Measurements from ENCODE around the gene LRRC45.
"Not testable (repeated sequence)": the region's sequence is repeated elsewhere in the genome, so short reads cannot be mapped to it uniquely, and the experiment has no call there.

Gene LRRC45

DNA sequence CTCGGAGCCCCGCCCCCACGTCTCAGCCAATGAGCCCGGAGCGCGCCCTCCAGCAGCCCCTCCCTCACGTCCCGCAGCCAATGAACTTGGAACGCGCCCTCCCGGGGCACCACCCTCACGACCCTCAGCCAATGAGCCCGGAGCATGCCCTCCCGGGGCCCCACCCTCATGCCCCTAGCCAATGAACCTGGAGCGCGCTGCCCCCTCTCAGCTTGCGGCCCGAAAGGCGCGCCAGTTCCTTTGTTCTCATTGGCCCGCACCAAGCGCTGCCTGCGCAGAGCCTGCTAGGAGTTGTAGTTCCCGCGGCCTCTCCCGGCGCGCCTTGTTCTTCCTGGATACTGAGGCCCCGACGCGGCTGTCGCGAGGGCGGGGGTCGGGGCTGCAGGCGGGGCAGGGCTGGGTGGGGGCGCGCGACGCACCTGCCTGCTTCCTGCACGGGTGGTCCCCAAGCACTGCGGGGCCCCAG is at the start of gene LRRC45:
Gene LRRC45, plus strand, starts transcription at position 325 of the 466 bp plus-strand sequence. CDS start 339 bp downstream, outside the sequence.
- peak; percentile 94 for DNase-seq (ENCODE audit: low spot score)

DNA sequence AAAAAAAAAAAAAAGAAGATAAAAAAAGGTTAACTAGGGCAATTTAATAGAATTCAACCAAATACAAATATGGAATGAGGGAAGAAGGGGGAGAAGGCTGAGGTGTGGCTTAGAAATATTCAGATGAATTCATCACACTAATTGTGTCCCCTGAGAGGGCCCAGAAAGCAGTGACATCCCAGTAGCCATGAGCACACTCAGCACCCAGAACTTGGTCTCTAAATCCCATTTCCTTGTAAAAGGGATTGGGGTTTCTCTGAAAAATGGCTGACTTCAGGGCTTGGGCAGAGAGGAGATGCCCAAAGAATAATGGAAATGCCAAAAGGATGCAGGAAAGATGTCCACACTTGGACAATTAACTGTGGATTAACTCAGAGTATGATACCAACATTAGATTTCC is 49.7 kb upstream of the LRRC45 start:
- DNase-seq (ENCODE audit: low spot score) = no peak

DNA sequence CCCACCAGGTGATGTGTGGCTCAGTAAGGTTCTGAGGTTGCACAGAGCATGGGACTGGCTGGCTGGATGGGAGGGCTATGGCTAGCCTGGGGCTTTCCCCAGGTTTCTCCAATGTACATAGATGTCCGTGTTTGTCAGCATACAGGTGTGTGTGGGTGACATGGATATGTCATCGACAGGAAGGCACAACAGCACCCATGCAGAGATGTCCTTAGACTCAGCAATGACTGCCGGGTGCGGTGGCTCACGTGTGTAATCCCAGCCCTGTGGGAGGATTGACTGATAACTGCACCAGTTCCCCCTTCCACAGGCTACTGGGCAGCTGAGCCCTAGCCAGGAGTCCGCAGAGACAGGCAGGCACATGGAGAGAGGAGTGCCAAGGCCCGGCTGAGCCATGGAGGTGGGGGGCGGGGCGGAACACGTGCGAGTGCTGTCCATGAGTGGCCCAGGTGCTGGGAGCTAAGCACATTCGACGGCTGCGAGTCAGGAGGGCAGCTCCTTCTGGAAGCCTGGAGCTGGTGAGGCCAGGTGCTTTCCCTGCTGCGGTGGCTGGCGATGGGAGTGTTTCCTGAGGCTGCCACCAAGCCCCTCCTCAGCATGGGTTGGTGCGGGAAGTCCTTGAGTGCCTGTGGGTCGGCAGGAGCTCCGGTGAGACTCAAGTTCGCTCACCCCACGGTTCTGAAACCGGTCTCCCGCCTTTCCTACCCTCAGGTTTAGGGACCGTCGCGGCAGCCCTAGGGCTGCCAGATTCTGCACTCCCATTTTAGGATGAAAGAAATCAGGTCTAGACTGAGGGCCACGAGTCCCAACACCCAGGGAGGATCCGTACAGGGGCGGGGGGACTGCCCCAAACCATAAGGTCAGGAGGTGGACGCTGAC is 46.5 kb upstream of the LRRC45 start:
- no peak for DNase-seq (ENCODE audit: low spot score)

DNA sequence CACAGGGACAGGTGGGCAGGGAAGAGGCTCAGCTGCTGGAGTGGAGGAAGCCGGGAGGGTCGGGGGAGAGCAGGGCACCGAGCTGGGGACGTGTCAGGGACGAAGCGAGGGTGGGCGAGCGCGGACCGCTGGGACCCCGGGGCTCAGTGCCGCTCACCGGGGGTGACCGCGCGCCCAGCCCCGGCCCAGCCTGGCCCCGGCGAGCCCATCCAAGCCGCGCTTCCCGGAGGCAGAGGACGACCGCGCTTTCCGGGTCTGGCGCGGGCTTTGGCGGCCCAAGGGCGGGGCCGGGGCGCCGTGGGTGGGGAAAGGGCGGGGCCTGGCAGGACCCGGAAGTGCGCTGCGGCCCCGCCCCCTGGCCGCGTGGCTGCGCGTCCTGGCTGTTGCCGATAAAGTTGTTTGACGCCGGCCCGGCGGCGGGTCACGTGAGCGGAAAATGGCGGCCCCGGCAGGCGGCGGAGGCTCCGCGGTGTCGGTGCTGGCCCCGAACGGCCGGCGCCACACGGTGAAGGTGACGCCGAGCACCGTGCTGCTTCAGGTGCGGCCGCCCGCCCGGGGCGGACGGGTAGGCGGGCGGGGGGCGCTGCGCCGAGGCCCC is 45.8 kb upstream of the LRRC45 start, which contains the start of gene ASPSCR1:
Gene ASPSCR1, plus strand, starts transcription at position 419 of the 598 bp plus-strand sequence. Its CDS starts 18 bp downstream, at position 437.
- peak; percentile 83 for DNase-seq (ENCODE audit: low spot score)

DNA sequence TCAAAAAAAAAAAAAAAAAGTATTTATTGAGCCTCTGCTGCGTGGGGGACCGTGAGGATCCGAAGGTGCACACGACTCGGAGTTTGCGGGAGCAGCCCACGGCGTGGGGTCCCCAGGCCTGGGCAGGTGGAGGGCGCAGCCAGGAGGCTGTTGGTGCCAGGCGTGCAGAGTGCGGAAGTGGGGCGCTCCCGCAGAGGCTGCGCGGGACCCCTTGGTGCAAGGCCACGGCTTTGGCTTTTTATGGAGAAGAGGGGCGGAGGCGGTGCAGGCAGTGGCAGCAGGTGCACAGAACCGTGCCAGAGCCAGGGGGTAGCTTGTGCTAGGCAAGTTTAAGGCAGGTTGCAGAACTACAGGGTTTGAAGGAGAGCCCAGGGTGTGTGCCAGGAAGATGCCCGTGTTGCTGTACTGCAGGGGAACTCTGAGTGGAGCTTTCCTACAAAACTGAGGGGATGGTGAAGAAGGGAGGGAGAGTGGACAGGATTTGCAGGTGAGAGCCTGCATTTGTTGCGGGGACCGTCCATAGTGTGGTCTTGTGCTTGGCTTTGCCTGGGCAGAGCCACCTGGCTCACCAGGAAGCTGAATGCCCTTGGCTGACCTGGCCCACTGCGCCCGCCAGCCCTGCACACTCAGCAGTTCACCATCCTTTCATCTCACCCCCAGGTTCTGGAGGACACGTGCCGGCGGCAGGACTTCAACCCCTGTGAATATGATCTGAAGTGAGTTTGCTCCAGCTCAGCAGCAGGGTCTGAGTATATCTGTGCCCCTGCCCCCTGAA is 44.4 kb upstream of the LRRC45 start:
- no peak for DNase-seq (ENCODE audit: low spot score)

DNA sequence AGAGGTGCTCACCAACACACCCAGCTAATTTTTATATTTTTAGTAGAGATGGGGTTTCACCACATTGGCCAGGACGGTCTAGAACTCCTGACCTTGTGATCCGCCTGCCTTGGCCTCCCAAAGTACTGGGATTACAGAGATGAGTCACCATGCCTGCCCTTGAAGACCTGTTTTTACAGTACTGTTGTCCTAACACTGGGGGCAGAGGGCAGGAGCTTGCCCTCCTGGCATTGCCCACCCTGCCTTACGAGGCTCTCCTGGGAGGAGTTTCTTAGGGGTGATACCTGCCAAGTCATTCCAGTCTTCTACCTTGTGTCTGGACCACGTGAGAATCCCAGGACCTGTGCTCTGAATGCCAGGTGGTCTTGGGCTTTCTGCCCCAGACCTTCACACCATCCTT is 43.0 kb upstream of the LRRC45 start:
- no peak for DNase-seq (ENCODE audit: low spot score)

DNA sequence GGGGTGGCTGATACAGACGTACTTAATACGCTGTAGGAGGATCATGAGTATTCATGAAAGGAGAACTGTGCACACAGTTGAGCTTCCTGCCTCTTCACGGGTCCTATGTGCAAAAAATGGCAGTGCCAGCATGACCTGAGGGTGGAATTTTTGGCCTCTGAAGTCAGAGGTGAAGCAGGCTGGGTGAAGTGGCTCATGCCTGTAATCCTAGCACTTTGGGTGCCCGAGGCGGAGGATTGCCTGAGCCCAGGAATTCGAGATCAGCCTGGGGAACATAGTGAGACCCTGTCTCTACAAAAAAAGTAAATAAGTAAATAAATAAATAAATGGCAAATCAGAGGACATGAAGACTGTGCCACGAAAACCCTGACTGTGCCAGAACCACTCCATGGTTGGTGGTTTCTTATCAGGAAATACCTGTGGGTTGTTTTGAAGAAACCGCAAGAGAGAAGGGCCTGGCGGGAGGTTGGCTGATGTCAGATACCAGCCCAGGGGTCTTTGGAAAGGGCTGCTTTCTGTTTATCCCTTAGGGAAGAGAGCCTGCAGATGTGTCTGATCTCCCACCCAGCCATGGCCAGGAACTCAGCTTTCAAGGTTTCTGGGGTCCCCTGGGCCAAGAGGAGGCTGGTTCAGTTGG is 42.3 kb upstream of the LRRC45 start:
- no peak for DNase-seq (ENCODE audit: low spot score)

DNA sequence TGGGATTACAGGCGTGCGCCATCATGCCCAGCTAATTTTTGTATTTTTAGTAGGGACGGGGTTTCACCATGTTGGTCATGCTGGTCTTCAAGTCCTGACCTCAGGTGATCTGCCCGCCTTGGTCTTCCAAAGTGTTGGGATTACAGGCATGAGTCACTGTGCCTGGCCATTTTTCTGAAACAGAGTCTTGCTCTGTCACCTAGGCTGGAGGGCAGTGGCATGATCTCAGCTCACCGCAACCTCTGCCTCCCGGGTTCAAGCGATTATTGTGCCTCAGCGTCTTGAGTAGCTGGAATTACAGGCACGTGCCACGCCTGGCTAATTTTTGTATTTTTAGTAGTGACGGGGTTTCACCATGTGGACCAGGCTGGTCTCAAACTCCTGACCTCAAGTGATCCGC is 41.6 kb upstream of the LRRC45 start:
- DNase-seq (ENCODE audit: low spot score) = not testable (repeated sequence)

DNA sequence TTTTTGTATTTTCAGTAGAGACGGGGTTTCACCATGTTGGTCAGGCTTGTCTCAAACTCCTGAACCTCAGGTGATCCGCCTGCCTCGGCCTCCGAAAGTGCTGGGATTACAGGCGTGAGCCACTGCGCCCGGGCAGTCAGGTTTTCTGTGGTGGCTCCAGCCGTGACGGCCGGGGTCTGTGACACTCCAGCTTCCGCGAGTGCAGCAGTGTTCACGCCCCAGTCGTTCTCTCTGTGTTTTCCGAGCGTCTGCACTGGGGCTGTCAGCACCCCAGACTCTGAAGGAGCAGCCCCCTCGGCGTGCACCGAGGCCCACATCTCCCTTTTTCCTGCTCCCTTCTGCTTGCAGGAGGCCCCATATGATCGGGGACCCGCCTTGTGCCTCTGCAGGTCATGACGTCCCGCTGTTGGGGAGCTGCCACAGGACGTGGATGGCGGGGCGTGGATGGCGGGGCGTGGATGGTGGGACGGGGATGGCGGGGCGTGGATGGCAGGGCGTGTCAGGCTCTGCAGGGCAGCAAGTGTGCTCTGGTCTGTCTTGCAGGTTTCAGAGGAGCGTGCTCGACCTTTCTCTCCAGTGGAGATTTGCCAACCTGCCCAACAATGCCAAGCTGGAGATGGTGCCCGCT is 40.0 kb upstream of the LRRC45 start:
- no peak for DNase-seq (ENCODE audit: low spot score)

DNA sequence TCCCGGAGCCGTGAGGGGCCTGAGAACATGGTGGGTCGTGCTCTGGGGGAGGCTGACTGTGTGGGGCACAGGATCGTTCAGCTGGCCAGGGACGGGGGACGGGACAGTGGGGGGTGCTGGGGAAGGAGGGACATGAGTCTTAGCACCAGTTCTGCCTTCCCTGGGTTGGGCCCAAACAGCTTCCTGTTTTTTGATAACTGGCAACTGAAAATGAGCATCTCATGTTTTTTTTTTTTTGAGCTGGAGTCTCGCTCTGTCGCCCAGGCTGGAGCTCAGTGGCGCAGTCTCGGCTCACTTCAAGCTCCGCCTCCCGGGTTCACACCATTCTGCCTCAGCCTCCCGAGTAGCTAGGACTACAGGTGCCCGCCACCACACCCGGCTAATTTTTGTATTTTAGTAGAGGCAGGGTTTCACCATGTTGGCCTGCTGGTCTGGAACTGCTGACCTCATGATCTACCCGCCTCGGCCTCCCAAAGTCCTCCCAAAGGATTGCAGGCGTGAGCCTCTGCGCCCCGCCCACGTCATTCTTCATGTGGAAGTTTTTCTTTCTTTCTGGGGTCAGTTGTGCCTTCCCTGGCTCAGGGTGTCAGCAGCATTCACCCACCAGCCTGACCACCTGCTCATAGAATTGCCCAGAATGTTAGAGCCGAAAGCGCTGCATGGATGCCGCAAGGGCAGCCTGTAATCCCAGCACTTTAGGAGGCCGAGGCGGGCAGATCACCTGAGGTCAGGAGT is 39.3 kb upstream of the LRRC45 start:
- no peak for DNase-seq (ENCODE audit: low spot score)

DNA sequence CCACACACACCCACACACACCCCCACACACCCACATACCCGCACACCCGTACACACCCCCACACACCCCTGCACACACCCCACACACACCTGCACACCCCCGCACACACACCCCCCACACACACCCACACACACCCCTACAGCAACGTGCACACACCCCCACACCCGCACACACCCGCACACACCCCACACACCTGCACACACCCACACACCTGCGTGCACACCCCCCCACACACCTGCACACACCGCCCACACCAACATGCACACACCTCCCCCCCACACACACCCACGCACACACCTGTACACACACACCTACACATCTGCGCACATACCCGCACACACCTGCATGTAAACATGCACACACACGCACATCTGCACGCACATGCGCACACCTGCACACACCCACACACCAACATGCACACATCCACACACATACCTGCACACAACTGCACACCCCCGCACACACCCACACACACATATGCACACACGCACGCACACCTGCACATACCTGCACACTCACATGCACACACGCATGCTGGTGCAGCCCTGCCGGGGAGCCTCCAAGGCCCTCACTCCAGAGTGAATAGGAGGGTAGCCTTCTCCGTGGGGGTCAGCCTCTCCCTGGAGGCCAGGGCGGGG is 38.2 kb upstream of the LRRC45 start:
- no peak for DNase-seq (ENCODE audit: low spot score)

DNA sequence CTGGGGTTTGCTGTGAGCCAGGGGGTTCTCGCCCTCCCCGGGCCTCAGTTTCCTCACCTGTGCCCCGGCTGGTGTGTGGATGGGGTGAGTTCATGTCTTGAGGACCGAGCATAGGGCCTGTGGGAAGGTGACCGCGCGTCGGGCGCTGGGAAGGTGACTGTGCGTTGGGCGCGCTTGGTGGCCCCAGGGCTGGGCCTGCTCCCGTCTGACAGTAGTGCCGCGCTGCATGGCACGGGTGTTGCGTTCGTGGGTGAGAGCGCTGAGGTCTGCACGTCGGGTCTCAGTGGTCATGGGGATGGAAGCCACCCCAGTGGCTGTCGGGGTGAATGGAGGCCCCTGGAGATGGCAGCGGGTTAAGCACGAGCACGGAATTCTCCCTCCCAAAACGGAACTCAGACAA is 36.5 kb upstream of the LRRC45 start:
- DNase-seq (ENCODE audit: low spot score) = no peak

DNA sequence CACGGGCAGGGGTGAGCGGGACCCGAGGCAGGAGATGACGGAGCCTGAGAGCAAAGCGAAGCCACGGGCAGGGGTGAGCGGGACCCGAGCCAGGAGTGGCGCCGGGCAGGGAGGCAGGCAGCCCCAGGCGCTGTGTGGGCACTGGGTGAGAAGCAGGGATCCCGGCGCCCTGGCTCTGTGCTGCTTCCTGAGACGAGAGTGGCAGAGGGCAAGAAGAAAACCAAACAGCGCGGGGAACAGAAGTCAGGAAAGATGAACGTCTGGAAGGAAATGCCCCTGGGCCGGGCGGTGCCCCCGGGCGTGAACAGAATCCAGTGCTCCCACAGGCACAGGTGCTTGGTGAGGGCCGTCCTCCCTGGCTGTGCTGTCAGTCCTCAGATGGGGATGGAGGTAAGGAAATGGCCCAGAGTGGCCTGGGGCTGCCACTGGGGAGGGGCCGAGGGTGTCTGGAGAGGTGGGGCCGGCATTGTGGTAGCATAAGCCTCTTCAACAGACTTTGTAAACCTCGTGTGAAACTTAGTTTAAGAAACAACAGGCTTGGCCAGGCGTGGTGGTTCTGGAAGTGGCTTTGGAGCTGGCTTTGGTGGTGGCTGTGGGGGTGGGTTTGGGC is 35.8 kb upstream of the LRRC45 start:
- DNase-seq (ENCODE audit: low spot score) = no peak

DNA sequence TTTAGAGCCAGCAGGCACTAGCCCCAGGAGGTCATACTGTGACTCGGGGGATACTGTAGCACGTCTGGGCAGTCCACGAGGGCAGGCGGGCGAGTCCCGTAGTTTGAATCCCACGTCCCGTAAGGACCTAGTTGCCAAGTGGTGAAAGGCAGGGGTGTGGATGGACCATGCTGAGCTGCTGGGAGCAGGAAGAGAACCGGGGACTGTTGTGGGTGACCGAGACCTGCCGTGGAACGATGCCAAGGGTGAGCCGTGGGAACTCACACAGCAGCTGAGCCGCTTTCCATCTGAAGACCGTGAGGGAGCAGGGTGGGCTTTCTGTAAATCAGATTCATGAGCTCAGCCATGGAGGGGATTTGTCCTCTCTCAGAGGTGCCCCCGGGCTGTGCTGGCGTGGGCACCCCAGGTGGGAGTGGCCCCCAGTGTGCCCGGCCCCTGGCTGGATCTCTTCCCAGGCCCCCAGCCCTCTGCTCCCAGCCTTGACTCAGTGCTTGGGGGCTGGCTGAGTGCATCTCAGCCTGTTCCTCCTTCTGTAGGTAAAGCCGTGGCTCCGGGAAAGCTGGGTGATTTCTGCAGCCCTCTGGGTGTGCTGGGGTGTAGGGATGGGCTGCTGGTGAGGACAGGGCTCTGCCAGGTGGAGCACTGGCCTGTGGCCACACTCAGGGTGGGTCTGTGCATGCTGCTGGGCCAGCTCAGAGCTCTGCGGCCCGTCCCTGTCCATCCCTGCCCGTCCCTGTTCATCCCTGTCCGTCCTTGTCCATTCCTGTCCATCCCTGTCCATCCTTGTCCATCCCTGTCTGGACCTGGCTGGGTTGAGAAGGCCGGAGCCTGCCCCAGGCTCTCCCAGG is 32.0 kb upstream of the LRRC45 start:
- DNase-seq (ENCODE audit: low spot score) = no peak

DNA sequence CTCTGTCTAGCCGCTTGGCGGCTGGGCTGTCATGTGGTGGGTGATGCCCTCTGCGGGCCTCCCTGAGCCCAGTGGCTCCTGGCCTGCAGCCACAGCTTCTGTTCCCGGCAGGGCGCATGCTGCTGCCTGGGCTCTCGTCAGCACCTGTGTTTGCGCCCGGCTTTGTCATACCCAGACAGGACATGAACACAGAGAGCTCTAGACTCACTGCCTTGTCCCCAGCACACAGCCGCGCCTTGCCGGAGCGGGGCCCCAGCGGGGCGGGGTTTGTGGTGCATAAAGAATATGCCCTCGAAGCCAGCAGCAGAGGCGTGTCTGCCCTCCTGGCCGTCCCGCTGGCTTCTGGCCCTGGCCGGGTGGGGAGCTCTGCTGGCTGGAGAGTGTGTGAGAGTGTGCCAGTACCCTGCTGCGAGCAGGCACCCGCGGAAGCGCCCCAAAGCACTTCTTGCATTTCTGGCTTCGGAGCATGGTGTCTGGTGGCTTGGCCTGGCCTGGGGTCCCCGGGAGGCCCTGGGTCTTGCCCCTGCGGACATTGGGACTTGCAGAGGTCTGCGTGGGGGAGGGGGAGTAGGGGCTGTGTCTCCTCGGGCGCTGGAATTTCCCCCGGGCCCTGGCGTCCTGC is 31.3 kb upstream of the LRRC45 start:
- no peak for DNase-seq (ENCODE audit: low spot score)

DNA sequence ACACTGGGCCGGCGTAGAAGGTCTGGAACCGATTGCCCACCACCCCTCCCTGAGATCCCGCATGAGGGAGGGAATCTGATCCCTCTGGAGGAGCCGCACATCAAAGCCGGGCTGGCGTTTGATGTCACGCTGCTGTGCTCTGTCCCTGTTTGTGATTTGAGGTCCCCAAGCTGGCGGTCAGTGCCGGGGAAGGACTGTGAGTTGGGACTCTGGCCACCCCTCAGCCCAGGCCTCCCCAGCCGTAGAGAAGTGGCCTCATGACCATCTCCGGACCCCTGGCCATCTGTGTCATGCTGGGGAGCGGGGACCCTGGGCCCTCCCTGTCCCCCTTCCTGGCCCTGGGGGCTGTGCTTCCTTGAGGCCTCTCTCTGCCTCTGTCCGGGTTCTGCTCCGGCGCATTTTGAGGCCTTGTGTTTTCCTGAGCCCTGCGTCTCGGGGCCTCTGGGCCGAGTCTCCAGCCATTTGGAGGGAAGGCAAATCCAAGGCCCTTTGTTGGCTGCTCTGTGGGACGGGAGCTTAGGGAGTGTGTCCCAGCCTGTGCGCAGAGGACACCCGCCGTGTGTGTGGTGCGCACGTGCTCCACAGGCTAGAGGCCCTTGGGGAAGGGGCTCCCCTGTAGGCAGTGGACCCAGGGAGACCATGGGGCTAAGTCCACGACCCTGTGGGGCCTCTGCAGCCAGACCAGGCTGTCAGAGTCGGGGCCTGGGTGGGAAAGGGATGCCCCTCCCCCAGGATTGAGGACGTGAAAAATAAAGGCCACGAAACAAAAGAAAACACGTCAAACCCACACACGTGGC is 30.6 kb upstream of the LRRC45 start:
- DNase-seq (ENCODE audit: low spot score) = no peak

DNA sequence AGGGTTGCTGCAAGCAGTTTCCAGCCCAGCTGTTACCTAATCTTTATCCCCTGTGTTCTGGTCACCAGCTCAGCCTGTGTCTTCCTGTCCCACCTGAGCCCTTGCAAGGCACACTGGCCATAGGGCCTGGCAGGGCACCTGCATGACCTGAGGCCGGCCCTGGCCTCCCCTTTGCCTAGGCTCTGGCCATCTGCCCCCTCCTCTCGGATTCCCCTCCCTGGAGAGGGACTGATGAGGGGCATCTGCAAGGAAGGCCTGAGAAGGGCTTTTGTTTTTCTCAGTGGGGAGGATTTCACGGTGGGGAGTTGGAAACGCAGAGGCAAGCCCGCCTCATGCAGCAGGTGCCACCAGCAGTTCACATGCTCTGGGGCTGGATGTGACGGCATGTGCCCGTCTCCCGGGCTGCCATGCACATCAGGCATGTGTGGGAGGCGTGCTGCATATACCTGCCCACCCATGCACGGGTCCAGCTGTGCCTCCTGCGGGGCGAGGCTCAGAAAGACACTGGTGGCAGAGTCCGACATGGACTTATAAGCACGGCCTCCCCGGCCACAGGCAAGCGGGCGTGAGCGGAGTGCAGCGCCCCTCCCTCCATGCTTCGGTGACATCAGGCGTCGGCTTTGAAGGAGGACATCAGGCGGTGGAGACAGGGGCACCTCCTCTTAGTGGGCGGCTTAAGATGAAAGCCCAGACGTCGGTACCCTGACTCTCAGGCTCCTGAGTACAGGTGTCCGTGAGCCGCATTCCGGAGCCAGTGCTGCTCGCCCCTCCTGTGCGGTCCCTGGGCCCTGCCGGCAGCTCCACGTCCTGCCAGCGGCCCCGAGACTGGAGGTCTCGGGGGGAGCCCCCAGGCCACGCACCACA is 29.1 kb upstream of the LRRC45 start:
- no peak for DNase-seq (ENCODE audit: low spot score)
